HepG2 (cell line): Measurements from ENCODE around the gene BMI1. TPM values are rescaled to one million over a fixed set of nuclear protein-coding genes. Genes with fewer than 3 reads are reported as not detected.

Experiments used
- ATAC-seq: fragments of 200-7000 bp; cut with Tn5 transposase; 3 replicates; pipeline ENCODE4 v1.9.1; 2020; ENCODE audit warnings: mild to moderate bottlenecking, moderate library complexity
- BruUV-seq: library from RNA; stranded (reverse); fragments of 400-500 nt; replicated peaks from 2 replicates; lab custom pipeline; 2021; lab: Mats Ljungman, UMichigan
- CTCF ChIA-PET: fragments of 300-600 bp; formaldehyde crosslinking; extraction: SDS; loops from one replicate; lab custom pipeline; 2021; ENCODE audit warnings: low total read pairs, inconsistent platforms, low intra/inter-chr PET ratio; lab: Yijun Ruan, JAX
- POLR2A ChIA-PET: fragments of 350-600 bp; sonication (Branson Sonifier 250); formaldehyde crosslinking; loops from one replicate; lab custom pipeline; 2020; ENCODE audit warnings: antibody characterized with exemption, inconsistent platforms; lab: Yijun Ruan, JAX
- DNase-seq: peaks from one replicate; pipeline ENCODE4 v3.0.0-alpha.2; 2015; ENCODE audit warnings: low spot score
- FAIRE-seq: peaks from 3 replicates; lab custom pipeline; 2011; peaks lifted over from hg19 to GRCh38; lab: Jason Lieb, UNC
- H2AFZ ChIP-seq: one replicate; pipeline ENCODE4 v1.6.1; 2011; ENCODE audit warnings: low read length, inconsistent platforms
- H3K27ac ChIP-seq: fragments of 300-600 bp; 3 replicates; pipeline ENCODE4 v1.8.0; 2011; ENCODE audit warnings: mixed run types, mild to moderate bottlenecking, mixed read lengths, low read length, inconsistent platforms; ENCODE audit not compliant: insufficient read depth; ENCODE audit errors: extremely low read length
- H3K27me3 ChIP-seq, 2 experiments: fragments of 200-600 bp in 1 of 2; 2 replicates in 1 of 2; 3 replicates in 1 of 2; pipeline versions ENCODE4 v1.6.0 to v1.8.0; 2011; ENCODE audit warnings: low read length in 2 of 2, mild to moderate bottlenecking in 2 of 2, moderate library complexity in 2 of 2, inconsistent platforms in 1 of 2; ENCODE audit not compliant: insufficient read depth in 2 of 2, control insufficient read depth in 1 of 2
- H3K36me3 ChIP-seq, 2 experiments: fragments of 200-600 bp in 1 of 2; replicated peaks in 1 of 2; 2 replicates in 1 of 2; 3 replicates in 1 of 2; pipeline versions ENCODE4 v1.5.1 to v1.8.0; 2011; ENCODE audit warnings: low read length in 2 of 2, inconsistent platforms in 1 of 2; ENCODE audit not compliant: insufficient read depth in 2 of 2, control insufficient read depth in 1 of 2
- H3K4me1 ChIP-seq: 2 replicates; pipeline ENCODE4 v1.5.1; 2012; ENCODE audit warnings: low read length, inconsistent platforms; ENCODE audit not compliant: insufficient read depth
- H3K4me2 ChIP-seq: 2 replicates; pipeline ENCODE4 v1.6.0; 2011; ENCODE audit warnings: low read depth, low read length, inconsistent platforms
- H3K4me3 ChIP-seq, 3 experiments: fragments of 200-600 bp in 1 of 3; sonication (generic), shearing (Covaris generic) in 1 of 3; replicated peaks in 1 of 3; 2 replicates each; pipeline ENCODE4 v1.5.1; 2011 to 2016; ENCODE audit warnings: low read length in 3 of 3, inconsistent platforms in 2 of 3, low read depth in 2 of 3, mild to moderate bottlenecking in 2 of 3, control low read depth in 1 of 3, mixed read lengths in 1 of 3; ENCODE audit not compliant: insufficient read depth in 1 of 3
- H3K79me2 ChIP-seq: one replicate; pipeline ENCODE4 v1.6.1; 2011; ENCODE audit warnings: low read length, inconsistent platforms; ENCODE audit not compliant: insufficient read depth
- H3K9ac ChIP-seq: 2 replicates; pipeline ENCODE4 v1.6.0; 2011; ENCODE audit warnings: mild to moderate bottlenecking, low read depth, low read length, inconsistent platforms; ENCODE audit not compliant: insufficient read depth
- H3K9me3 ChIP-seq: 2 replicates; pipeline ENCODE4 v1.5.1; 2012; ENCODE audit warnings: mild to moderate bottlenecking, low read length
- H4K20me1 ChIP-seq: 2 replicates; pipeline ENCODE4 v1.6.0; 2011; ENCODE audit warnings: inconsistent platforms, mild to moderate bottlenecking, low read length, moderate library complexity; ENCODE audit not compliant: insufficient read depth
- CBX2 ChIP-seq, 2 experiments: fragments of 200-600 bp in 1 of 2; sonication (generic); formaldehyde crosslinking in 1 of 2; IDR thresholded peaks; 2 replicates each; pipeline versions ENCODE4 v1.7.0 to v1.8.1; 2018 to 2022; ENCODE audit warnings: low read depth in 2 of 2, low read length in 1 of 2, mild to moderate bottlenecking in 1 of 2, missing genetic modification reagents in 1 of 2
- EZH2 ChIP-seq: conservative IDR thresholded peaks from 2 replicates; pipeline ENCODE4 v1.6.1; 2012; ENCODE audit warnings: mild to moderate bottlenecking, low read depth, low read length, moderate library complexity
- MAFG ChIP-seq: sonication (generic); formaldehyde crosslinking; IDR thresholded peaks from 2 replicates; pipeline ENCODE4 v1.5.1; 2020; ENCODE audit warnings: mild to moderate bottlenecking, missing genetic modification reagents
- MTF2 ChIP-seq: sonication (generic); formaldehyde crosslinking; IDR thresholded peaks from 2 replicates; pipeline ENCODE4 v1.5.0; 2020; ENCODE audit warnings: missing genetic modification reagents, borderline replicate concordance
- POLR2G ChIP-seq: fragments of 200-400 bp; formaldehyde crosslinking; IDR thresholded peaks from 2 replicates; pipeline ENCODE4 v1.6.1; 2018; ENCODE audit warnings: mild to moderate bottlenecking, low read depth, low read length, moderate library complexity
- SAP130 ChIP-seq: IDR thresholded peaks from 2 replicates; pipeline ENCODE4 v1.6.1; 2016; ENCODE audit warnings: low read depth
- ZNF263 ChIP-seq: sonication (generic); formaldehyde crosslinking; IDR thresholded peaks from 2 replicates; pipeline ENCODE4 v1.4.0; 2020; ENCODE audit warnings: missing genetic modification reagents
- ZNF446 ChIP-seq: sonication (generic); formaldehyde crosslinking; IDR thresholded peaks from 2 replicates; pipeline ENCODE4 v1.5.0; 2020; ENCODE audit warnings: mild to moderate bottlenecking, missing genetic modification reagents
- WGBS: methylation state at CpG from one replicate; pipeline ENCODE4 v1.1.6; 2017; ENCODE audit warnings: low lambda C conversion rate; 5-methylcytosine and 5-hydroxymethylcytosine counted together
- in situ Hi-C: cut with HindIII; loops from 2 replicates; pipeline ENCODE4 v1.10.0; 2017; ENCODE audit warnings: low pct_unique_long_range_greater_than_20kb; ENCODE audit not compliant: extremely low pct_ligation_motif_present
- intact Hi-C: fragments of 100-400 bp; cut with micrococcal nuclease; formaldehyde crosslinking; loops from one replicate; pipeline ENCODE4 v1.10.0; 2022; ENCODE audit not compliant: unreplicated experiment
- polyA plus RNA-seq, 8 experiments: library from polyadenylated mRNA; depleted of rRNA in 3 of 8; stranded (reverse) in 7 of 8; unstranded in 1 of 8; fragments of >200 nt; fragmentation: Illumina TruSeq in 4 of 8; extraction: Trizol in 4 of 8; gene quantifications; 2 replicates each; pipeline versions ENCODE4 v1.2.1 to v1.2.3, GENCODE V29; 2011 to 2016; ENCODE audit warnings: low read depth in 4 of 8, missing spikeins in 1 of 8, mixed read lengths in 1 of 8; ENCODE audit not compliant: insufficient read depth in 1 of 8
- total RNA-seq, 5 experiments: library from RNA; depleted of rRNA; stranded (reverse); fragments of >200 nt; fragmentation: Illumina TruSeq; extraction: Trizol; gene quantifications; 2 replicates each; pipeline ENCODE4 v1.2.3, GENCODE V29; 2016; ENCODE audit warnings: low read depth in 1 of 5

Gene BMI1
- total and polyA plus RNA-seq, 2 of the 13 experiments (the other 11 are each of a cell fraction or from before 2014, with no cell fraction given): 30.5 to 44.0 TPM

GRCh38 chr10:22321924-22322640, 1.2 kb downstream of the BMI1 start:
- DNase-seq (no peak), FAIRE-seq (no peak), ATAC-seq (no peak)
- in situ Hi-C loops (loop anchor here (25.0 kb wide), 2 partner anchors 390 to 810 kb away; partner anchors contain the start of gene PIP4K2A), intact Hi-C loops (loop anchor here (5.0 to 10.0 kb wide), 3 partner anchors 193 to 665 kb away; no protein-coding TSS in a partner anchor)
- ChIA-PET CTCF (no interaction called here), POLR2A (interaction anchor here (2.0 kb wide), 1 partner anchor 18 kb away, joined by 9 read pairs; no protein-coding TSS in a partner anchor)
- Histone ChIP-seq H3K4me2 (peak overlapping the region; percentile 96), H4K20me1 (peaks cover 32% of the 10 kb centered on the region), H2AFZ (no peak overlapping the region), H3K4me1 (peaks cover 65% of the 10 kb centered on the region), H3K4me3 (peak overlapping the region; percentile 78 to 88 (median 81)), H3K27me3 (peaks cover 0 to 7% of the 10 kb centered on the region in 2 experiments; a peak in 2 of 5 replicates), H3K9me3 (no peaks in the 10 kb centered on the region), H3K27ac (no peak overlapping the region), H3K9ac (peak overlapping the region; percentile 69), H3K36me3 (no peaks in the 10 kb centered on the region), H3K79me2 (peaks cover 40% of the 10 kb centered on the region)
- WGBS: 5% methylated on average over 14 of the region's 57 CpGs
- no TSS peak for BruUV-seq
- TF ChIP-seq ZNF263 (CRISPR knock-in tag): peak; percentile 65; the same call in 1 of the 2 replicates
- TF ChIP-seq MTF2 (CRISPR knock-in tag): 0 out of 2 replicates have a peak, but pooled peaks have one; percentile 16
- no peak for TF ChIP-seq ZNF446 (CRISPR knock-in tag)
- TF ChIP-seq MAFG: no peak
- peak; percentile 77; the same call in 1 of the 2 replicates for TF ChIP-seq CBX2 (IDR thresholded peaks at IDR 0.05; ENCODE audit: low read depth, low read length)
- no peak for TF ChIP-seq CBX2 (CRISPR knock-in tag; IDR thresholded peaks at IDR 0.05; ENCODE audit: low read depth)
- TF ChIP-seq EZH2: peak; percentile 100
- 0 out of 2 replicates have a peak, but pooled peaks have one; percentile 22 for TF ChIP-seq SAP130
- TF ChIP-seq POLR2G: no peak
